ENCODE data around the gene MN1.

The MN1 gene

DNA sequence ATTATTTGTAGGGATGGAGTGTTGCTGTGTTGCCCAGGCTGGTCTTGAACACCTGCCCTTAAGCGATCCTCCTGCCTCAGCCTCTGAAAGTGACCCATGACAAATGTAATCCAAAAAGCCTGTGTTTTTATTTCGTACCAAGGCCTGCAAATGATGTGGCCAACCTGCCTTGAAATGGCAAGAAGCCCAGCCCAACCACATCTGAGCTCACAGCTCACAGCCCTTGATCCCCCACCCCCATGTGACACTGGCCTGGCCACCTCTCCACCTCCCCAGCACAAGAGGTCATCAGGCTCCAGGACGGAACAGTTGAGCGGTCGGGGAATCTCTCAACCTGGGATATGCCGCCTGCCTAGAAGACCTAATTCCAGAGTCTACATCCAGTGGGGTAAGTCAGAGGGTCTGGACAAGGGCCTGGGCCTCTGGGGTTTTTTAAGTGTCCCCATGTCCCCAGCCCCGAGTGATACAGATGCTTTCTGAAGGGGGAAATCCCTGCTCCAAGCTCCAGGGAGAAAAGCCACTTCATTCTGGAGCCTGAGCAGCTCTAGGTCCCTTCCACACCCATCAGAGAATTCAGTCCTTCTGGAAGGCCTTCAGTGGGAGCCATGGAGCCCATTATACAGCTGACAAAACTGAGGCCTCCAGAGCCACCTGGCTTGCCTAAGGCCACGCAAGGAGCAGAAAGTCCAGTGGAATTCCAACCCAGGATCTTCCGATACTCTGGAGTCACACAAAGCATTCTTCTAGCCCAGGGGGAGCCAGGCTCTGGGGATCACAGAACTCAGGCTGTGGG, 70.7 kb downstream of the MN1 start:
- DNase-seq, result no peak

DNA sequence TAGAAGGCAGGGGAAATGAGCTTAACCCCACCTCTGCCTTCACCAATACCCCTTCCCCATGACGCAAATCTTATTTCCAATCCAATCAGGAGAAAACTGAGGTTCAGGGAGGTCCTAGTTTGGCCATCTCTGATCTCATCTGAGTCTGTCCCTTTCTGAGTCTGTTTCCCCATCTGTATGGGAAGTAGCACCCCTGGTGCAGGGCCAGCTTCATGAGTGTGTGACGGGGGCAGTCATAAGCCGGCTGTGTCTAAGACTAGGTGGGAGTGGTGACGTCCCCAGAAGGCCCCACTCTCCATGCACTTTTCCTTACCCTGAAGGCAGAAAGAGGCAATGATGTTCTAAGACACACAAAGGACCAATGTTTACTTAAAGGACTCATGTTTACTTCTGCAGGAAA, 72.3 kb downstream of the MN1 start:
- DNase-seq, result no peak

DNA sequence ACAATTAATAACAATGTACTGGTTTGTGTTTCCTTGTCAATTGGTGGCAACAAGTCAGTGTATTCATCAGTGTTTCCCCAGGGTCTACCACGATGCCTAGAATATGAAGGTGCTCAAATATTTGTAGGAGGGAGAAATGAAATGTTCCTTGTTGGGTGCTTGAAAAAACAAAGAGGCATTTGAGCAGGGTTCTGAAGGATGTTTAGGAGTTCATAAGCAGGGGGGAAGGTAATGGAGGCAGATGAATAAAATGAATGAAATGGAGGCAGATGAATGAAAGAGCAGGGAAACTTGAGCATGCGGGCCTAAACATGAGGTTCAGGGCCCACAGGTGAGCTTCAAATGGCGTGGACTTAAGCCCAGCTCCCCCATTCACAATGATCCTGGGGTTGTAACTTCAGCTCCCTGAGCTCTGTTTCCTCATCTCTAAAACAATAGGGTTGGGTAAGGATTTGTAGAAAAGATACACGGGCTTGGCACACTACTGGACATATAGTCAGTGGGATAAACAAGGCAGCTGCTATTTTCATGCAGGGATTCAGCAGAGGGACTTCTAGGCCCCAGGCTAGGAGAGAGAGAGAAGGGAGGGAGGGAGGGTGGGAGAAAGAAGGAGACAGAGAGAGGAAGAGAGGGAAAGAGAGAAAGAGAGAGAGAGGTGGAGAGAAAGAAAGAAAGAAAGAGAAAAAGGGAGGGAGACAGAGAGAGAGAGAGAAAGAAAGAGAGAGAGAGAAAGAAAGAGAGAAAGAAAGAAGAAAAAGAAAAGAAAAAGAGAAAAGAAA, 73.7 kb downstream of the MN1 start:
- DNase-seq, result no peak

DNA sequence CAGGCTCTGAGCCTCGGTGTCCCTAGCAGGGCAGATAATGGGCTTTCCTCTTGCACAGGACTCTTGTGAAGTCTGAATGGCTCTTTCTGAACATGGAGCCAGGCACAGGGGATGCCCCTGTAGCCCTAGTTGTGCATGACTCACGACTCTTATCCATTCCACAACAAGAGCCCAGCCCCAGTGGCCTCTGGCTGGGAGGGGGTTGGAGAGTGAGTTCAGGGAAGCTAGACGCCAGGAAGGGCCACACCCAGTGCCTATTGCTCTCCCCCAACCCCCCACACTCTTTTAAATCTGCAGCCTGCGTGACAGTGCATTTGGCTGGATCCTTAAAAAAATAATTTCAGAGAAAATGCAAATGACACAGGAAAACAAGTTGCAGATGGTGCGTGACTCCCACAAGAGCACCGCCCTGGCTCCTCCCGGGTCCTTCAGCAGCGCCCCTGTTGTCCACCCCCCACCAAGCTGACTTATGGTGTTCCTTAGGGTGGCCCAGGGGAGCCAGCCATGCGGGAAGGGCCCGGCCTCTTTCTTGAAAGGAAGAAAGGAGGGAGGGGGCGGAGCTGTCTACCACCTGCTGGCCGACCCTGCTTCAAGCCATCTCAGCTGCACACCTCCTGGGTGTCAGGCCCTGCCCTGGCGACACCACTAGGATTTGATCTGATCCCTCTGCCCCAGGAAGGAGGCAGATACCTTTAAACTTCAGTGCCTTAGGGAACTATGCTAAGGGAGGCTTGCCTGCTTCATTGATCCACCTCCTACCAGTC, 74.7 kb downstream of the MN1 start:
- no peak for DNase-seq

DNA sequence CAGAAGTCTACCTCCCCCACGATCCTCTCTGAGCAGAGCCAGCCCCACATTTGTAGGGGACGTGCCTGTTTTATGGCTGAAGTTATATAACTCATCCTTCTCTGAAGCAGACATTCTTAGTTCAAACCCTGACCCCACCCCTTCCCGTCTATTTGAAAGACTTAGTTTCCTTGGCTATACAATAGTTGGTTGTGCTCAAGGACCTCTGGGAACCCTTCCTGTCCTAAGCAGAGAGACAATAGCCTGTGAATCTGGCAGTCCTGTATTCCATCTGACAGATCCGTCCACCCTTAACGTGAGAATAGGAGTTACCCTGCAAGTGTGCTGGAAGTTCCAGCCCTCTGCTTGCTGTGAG, 75.2 kb downstream of the MN1 start:
- DNase-seq, result no peak

DNA sequence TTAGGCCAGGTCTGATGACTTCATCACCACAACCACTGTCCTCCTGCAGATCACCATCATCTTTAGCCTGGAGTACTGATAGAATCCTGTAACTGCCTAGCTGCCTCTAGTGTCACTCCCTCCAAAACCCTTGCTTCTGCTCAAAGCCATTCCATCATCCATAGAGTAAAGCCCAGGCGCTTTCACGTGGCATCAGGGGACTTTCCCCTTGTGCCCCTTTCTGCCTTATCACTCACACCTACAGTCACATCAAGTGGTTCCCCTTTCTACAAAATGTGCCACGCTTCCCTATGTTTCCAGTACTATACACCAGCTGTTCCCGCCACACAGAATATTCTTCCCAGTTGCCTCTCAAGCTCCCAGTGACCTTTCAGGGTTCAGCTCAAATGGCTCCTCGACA, 75.9 kb downstream of the MN1 start:
- DNase-seq, result no peak

DNA sequence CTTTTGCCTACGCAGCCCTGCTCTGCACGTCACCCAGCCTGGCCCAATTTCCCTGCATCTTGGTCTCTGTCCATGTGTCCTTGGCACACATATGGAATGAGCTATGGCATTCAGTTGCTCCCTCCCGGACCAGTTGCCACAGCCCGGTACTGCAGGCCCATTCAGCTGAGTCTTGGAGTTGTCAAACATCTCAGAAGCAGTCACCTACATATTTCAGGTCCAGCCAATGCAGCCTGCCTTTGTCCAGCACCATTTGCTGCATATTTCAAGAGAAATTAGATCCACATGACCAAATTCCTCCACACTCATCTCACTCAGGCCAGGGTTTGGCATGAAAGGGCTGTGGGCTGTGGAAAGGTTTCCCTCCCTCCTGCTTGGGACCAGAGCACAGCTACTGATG, 76.8 kb downstream of the MN1 start:
- DNase-seq, result no peak

DNA sequence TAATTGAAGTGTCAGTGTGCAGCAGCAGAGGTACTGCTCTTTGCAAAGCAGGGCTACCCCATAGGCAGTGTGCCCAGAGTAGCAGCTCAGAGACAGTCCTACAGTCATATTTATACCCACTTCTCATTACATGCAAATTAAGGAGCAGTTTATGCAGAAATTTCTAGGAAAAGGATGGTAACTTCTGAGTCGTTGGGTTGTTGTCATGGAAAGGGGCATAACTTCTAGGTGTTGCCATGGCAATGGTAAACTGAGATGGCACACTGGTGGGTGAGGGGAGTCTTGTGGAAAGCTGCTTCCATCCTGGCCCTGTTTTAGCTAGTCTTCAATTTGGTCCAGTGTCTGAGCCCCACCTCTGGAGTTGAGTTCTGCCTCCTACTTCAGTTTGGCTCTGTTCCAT, 77.4 kb downstream of the MN1 start:
- DNase-seq, result no peak

DNA sequence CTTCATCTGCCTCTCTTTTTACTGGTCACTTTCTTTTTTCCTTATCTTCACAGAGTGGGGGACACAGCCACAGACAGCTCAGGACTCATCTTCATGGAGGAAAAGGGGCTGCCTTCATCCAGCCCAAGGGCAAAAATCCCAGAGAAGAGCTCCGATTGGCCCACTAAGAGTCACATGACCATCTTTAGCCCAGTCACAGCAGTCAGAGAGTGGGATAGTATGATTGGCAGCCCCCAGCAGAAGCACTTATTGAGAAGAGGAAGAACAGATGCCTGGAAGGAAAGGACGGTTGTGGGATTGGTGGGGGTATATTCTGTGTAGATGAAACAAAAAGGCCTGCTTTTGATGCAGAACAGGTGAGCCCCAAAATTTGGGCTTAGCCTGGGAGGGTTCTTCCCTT, 77.8 kb downstream of the MN1 start:
- no peak for DNase-seq

DNA sequence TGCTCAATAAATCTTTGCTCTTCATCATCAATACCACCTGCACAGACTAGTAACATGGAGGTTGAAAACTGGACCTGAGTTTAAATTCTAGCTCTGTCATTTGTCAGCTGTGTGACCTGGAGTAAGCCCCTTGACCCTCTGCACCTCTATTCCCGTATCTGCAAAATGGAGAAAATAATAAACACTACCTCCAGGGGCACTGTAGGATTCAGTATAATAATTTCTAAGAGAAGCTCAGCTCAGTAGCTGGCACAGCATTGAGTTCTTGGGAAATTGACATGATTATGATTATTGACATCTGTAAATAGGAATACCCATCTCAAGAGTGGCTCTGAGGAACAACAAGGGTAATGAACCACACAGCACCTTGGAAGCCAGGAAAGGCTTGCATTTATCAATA, 78.4 kb downstream of the MN1 start:
- DNase-seq, result no peak

DNA sequence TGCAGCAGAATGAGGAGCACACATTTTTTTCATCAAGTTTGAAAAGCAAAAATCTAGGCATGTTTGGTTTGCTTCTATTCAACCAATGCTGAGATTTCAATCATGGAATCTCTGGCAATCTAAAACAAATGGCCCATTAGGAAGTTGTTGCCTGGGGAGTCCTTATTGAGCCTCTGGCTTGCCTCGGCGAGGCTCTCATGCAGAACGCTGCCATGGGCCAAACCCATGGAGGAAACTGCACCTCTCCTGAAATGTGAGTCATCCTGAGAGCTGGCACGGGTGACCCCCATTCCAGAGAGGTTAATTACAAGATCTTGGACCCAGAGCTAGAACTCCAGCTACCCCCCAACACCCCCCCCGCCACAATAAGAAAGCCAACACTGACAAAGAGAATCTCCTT, 80.7 kb downstream of the MN1 start:
- no peak for DNase-seq

DNA sequence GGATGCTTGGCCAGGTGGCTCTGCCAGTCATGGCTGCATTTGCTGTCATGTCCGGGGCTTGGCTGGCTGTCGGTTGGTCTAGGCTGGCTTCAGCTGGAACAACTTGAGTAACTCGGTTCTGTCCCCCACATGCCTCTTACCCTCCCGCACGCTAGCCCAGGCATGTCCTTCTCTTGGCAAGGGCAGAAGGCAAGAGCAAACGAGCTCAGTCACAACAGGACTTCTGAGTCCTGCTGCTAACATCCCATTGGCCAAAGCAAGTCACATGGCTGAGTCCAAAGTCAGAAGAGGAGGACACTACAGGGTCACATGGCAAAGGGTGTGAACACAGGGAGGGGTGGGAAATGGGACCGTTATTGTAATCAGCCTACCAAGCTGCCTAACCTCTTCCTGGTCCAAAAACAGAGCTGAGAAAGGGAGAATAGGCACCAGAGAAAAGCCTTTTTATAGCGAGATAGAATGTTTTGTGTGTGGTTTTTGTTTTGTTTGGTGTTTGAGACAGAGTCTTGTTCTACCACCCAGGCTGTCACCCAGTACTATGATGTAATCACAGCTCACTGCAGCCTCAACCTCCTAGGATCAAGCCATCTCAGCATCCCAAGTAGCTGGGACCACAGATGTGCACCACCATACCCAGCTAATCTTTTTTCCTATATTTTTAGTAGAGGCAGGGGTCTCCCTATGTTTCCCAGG, 81.9 kb downstream of the MN1 start:
- DNase-seq, result no peak

DNA sequence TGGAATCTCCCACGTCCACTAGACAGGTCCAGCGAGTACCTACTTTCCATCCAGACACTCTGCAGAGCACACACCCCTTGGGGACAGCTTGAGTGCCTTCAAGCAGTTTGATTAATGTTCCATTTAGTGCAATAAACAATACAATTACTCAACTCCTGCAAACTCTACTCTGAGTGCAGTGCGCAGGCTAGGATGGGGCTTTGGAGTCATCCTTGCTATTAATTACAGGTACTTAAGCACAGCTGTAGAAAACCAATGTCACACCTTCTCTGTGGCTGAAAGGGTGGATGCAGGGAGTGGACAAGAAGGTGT, 82.6 kb downstream of the MN1 start:
- no peak for DNase-seq

DNA sequence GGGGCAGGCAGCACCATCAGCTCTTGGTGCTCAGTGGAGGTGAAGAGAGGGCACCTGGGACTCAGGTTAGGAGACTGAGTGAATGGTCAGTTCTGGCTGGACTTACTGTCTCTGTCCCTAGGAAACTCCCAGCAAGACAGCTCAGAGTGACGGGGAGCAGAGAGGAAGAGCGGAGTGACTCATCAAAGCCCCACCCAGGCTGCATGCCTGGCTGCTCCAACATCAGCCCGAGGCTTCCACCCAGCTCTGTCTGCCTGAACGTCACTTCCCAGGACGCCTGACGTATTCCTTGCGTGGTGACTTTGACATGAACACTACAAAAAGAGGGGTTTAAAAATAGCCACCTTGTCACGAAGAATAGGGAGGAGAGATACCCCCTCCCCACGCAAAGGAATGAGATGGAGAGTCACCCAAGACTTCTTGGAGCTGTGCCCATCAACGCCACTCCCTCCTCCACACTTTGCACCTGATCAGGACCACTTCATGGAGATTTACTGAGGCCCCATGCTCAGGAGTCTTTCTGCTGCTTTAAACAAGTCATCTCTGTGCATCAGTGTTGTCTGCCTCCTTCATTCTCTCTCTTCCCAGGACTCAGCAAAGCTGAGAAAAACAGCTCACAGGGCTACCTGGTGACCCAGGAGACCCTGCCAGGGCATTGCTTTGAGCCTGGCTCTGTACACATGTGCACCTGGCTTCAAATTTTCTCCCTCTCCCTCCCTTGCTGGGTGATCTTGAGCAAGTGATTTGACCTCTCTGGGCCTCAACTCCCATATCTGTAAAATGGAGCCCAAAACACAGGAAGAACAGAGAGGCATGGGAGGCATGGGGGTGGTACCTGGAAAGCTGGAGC, 83.1 kb downstream of the MN1 start:
- no peak for DNase-seq

DNA sequence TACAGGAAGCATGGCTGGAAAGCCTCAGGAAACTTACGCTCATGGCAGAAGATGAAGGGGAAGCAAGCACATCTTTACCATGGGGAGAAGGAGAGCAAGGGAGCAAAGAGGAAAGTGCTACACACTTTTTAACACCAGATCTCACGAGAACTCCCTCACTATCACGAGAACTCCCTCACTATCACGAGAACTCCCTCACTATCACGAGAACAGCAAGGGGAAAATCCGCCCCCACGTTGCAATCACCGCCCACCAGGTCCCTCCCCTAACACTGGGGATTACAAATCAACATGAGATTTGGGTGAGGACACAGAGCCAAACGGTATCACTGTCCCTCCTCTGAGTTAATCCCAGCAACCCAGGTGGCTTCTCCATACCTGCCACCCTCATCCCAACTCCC, 84.5 kb downstream of the MN1 start:
- DNase-seq, result no peak

DNA sequence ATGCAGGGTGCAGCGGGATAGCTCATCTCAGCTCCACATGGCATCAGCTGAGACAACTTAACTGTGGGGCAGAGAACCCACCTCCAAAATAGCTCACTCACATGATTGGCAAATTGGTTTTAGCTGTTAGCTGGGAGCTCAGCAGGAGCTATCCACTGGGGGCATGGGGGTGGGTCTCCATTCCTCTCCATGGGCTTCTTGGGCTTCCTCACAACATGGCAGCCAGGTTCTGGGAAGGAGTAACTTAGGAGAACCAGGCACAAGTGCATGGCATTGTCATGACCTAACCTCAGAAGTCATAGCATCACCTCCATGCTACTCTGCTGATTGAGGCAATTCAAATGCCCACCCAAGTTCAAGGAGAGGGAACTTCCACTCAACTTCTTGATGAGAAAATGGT, 85.5 kb downstream of the MN1 start:
- DNase-seq, result no peak

DNA sequence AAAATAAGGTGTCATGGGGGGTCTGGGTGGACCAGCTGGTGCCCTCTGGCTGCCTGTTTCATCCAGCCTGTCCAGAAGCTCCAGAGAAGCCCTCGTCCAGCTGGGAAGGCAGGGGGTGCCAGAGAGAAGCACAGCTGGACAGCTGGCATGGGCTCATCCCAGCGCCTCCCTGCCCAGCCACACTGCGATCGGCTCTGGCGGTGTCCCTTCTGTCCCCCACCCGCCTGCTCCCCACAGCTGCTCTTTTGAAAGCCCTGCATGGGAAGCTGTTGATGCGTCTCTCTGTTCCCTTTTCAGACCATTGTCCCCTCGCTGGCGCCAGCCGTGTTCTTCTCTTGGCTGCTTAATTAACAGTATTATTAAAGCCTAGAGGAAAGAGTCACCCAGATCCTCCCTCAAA, 86.5 kb downstream of the MN1 start:
- DNase-seq, result no peak

DNA sequence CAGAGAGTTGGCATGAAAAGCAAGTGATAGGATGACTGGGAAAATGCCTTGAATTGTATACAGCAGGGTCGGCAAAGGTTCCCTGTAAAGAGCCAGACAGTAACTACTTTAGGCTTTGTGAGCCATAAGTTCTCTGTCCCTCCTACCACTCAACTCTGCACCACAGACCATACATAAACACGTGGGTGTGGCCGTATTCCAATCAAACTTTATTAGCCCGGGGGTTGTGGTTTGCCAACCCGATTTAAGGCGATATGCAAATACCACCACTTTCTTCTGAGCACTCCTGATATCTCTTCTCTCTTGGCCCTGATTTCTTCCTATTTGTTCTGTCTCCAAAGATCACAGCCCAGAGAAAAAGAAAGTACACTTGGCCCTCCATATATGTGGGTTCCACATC, 87.5 kb downstream of the MN1 start:
- DNase-seq, result no peak

DNA sequence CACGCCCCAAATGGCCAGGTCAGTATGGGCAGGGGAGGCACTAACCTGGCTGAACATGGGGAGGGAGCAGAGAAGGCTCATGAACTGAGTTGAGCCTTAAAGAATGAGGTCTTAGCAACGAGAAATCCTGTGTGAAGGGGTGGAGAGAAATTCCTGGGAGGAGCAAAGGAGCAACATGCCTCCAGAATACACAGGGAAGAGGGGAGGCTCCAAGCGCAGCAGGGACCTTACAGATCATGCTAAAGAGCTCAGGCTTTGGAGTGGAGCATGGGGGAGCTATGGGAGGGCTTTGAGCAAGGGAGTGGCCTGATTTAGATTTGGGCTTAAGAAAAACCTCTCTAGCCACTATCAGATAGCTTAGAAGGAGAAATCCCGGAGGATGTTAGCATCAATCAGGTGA, 88.1 kb downstream of the MN1 start:
- no peak for DNase-seq

DNA sequence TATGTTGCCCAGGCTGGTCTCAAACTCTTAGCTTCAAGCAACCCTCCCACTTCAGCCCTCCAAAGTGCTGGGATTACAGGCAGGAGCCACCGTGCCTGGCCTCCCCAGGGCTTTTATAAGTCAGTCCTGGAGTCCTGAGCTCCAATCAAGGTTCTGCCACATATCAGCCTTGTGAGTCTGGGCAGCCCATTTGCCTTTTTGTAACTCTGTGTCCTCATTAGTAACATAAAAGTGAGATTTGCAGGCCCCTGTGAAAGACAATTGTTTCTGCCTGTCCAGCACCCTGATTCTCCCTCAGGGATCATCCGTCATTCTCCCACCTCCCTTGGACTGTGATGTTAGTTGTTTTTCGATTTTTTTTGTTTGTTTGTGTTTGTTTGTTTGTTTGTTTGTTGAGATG, 89.8 kb downstream of the MN1 start:
- DNase-seq, result no peak

DNA sequence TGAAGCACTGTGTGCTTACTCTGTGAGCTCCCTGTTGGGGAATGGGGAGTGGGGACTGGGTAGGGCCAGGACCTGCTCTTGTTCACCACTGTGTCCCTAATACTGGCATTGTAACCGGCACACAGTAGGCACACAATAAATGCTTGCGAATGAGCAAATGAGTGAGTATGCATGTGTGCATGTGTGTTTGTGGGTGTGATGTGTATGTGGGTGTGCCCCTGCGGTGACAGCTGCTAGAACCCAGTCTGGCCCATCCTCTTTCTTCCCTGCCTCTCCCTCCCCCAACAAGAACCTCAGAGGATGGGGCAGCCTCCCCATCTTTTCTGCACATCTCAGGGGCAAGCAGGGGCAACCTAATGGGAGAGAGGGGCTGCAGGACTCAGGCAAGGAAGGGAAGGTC, 90.5 kb downstream of the MN1 start:
- DNase-seq, result no peak

DNA sequence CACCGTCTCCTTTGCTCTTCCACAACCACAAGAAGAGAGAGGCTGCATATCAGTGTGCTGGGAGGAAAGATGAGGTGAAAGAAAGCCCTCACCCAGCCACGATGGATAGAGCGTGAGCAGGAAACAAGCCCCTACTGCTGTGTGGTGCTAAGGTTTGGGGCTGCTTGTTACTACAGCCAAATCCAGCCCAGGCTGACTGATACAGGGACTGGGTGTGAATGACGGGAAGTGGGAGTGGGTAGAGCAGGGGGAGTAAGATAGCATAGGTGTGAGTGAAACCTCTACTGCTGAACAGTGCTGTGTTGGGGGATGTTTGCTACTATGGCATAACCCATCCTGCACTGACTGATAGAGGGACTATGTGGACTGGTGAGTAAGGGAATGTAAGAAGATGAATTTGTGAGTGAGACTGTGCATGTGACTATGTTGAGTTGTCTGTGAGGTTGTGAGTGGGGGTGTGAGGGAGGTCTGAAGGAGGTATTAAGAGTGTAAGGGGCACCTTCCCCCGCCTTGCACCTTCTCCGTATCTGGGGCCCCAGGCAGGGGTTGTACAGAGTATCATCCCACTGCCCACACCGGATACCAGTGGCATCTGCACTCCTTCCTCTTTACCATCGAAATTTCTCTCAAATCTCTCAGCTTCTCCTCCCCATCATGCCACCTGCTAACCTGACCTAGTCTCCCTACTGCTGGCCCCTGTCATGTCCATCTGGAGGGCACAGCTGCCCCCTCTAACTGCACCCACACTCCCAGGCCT, 91.5 kb downstream of the MN1 start:
- no peak for DNase-seq

All from stimulated activated CD4-positive, alpha-beta T cell treated with anti-CD3 and anti-CD28 coated beads, Interleukin-2, amount 100 ng/mL, for 48 hours (primary cell).